K562 (cell line): Measurements from ENCODE around the gene MARS1. TPM values are rescaled to one million over a fixed set of nuclear protein-coding genes. Genes with fewer than 3 reads are reported as not detected.

Experiments used
- ERF ChIP-seq: fragments of 450-650 bp; formaldehyde crosslinking; IDR thresholded peaks from 2 replicates; pipeline ENCODE4 v1.4.0; 2020; ENCODE audit warnings: mild to moderate bottlenecking, mixed read lengths
- HNRNPLL ChIP-seq: fragments of 200-400 bp; formaldehyde crosslinking; IDR thresholded peaks from 2 replicates; pipeline ENCODE4 v1.6.1; 2017; ENCODE audit warnings: low read length, low read depth, mild to moderate bottlenecking; ENCODE audit not compliant: poor library complexity, severe bottlenecking
- JUN ChIP-seq, 2 experiments: sonication (generic) in 1 of 2; formaldehyde crosslinking in 1 of 2; IDR thresholded peaks; 2 replicates each; pipeline versions ENCODE4 v1.6.1 to v1.8.0; 2012 to 2022; ENCODE audit warnings: borderline replicate concordance in 2 of 2, mild to moderate bottlenecking in 2 of 2, improper control_type of control experiment in 1 of 2, low read depth in 1 of 2, low read length in 1 of 2, missing genetic modification reagents in 1 of 2
- KLF6 ChIP-seq: fragments of 250-450 bp; sonication (Bioruptor Pico); IDR thresholded peaks from 2 replicates; pipeline ENCODE4 v1.4.0; 2020; ENCODE audit warnings: mild to moderate bottlenecking, moderate library complexity, borderline replicate concordance
- VEZF1 ChIP-seq: fragments of 200-800 bp; sonication (Bioruptor generic); IDR thresholded peaks from 2 replicates; pipeline ENCODE4 v1.6.1; 2017; ENCODE audit warnings: missing genetic modification characterization, missing compliant biosample characterization
- ZBTB9 ChIP-seq: fragments of 450-650 bp; formaldehyde crosslinking; IDR thresholded peaks from 2 replicates; pipeline ENCODE4 v1.4.0; 2020; ENCODE audit warnings: mild to moderate bottlenecking, moderate library complexity
- ZFP91 ChIP-seq: sonication (generic); formaldehyde crosslinking; IDR thresholded peaks from 2 replicates; pipeline ENCODE4 v1.8.0; 2022; ENCODE audit warnings: mild to moderate bottlenecking, missing genetic modification reagents
- ZNF395 ChIP-seq: fragments of 200-800 bp; sonication (Bioruptor generic); IDR thresholded peaks from 2 replicates; pipeline ENCODE4 v1.6.1; 2017; ENCODE audit warnings: missing genetic modification characterization, missing compliant biosample characterization
- ZNF589 ChIP-seq: fragments of 200-800 bp; sonication (Bioruptor generic); IDR thresholded peaks from 2 replicates; pipeline ENCODE4 v1.6.1; 2016; ENCODE audit warnings: low read depth, missing genetic modification characterization, missing compliant biosample characterization
- ZNF592 ChIP-seq: fragments of 450-650 bp; IDR thresholded peaks from 2 replicates; pipeline ENCODE4 v1.6.1; 2017; ENCODE audit warnings: antibody characterized with exemption, mild to moderate bottlenecking
- ZNF766 ChIP-seq: fragments of 200-800 bp; sonication (Bioruptor generic); conservative IDR thresholded peaks from 2 replicates; pipeline ENCODE4 v1.6.1; 2016; ENCODE audit warnings: missing genetic modification characterization, missing compliant biosample characterization
- ZNF77 ChIP-seq: fragments of 250-450 bp; sonication (Bioruptor Pico); IDR thresholded peaks from 2 replicates; pipeline ENCODE4 v1.5.0; 2020
- polyA plus RNA-seq, 8 experiments: library from polyadenylated mRNA; depleted of rRNA in 4 of 8; stranded (reverse) in 5 of 8; unstranded in 3 of 8; fragments of >200 nt; fragmentation: Nextera tagmentation in 2 of 8; fragmentation: Illumina TruSeq in 1 of 8; extraction: Ambion mirVana in 2 of 8; extraction: Trizol in 1 of 8; gene quantifications; 2 replicates each; pipeline versions ENCODE4 v1.2.1 to v1.2.3, GENCODE V29; 2011 to 2014; ENCODE audit warnings: inconsistent platforms in 1 of 8, missing spikeins in 1 of 8
- total RNA-seq, 7 experiments: library from RNA; depleted of rRNA in 6 of 7; stranded (reverse); fragments of >200 nt in 6 of 7; fragmentation: Illumina TruSeq in 2 of 7; extraction: Trizol in 2 of 7; gene quantifications; 2 replicates each; pipeline versions ENCODE4 v1.2.1 to v1.2.3, GENCODE V29; 2011 to 2021; ENCODE audit warnings: low replicate concordance in 1 of 7

MARS1 gene
- total and polyA plus RNA-seq, 9 of the 15 experiments (the other 6 are each of a cell fraction or from before 2014, with no cell fraction given): 117 to 382 (median 220) TPM

- TF ChIP-seq ZBTB9 (CRISPR knock-in tag): peak; percentile 49; the same call in 1 of the 2 replicates
- TF ChIP-seq ZNF589 (CRISPR knock-in tag): peak; percentile 77; the same call in 1 of the 2 replicates
- 0 out of 2 replicates have a peak, but pooled peaks have one; percentile 27 for TF ChIP-seq ZNF766 (CRISPR knock-in tag)
- no peak for TF ChIP-seq ZFP91 (CRISPR knock-in tag)
- peak; percentile 38 for TF ChIP-seq HNRNPLL
- peak; percentile 78; the same call in 1 of the 2 replicates for TF ChIP-seq ERF
- 0 out of 2 replicates have a peak, but pooled peaks have one; percentile 13 for TF ChIP-seq JUN (IDR thresholded peaks at IDR 0.05; ENCODE audit: borderline replicate concordance, low read depth, low read length)
- no peak for TF ChIP-seq JUN (CRISPR knock-in tag; IDR thresholded peaks at IDR 0.05; ENCODE audit: borderline replicate concordance)
- TF ChIP-seq KLF6 (CRISPR knock-in tag): no peak
- TF ChIP-seq ZNF592: 0 out of 2 replicates have a peak, but pooled peaks have one; percentile 36
- TF ChIP-seq VEZF1 (CRISPR knock-in tag): peak; percentile 72
- no peak for TF ChIP-seq ZNF77 (CRISPR knock-in tag)
- TF ChIP-seq ZNF395: peak; percentile 48; the same call in 1 of the 2 replicates
These were observed 9.9 kb upstream of the MARS1 start (continued) for GRCh38 chr12:57477710-57478681.
